ENCODE measurements around the gene CLN3. TPM values are rescaled to one million over a fixed set of nuclear protein-coding genes. Genes with fewer than 3 reads are reported as not detected.
"Not testable (repeated sequence)": the region's sequence is repeated elsewhere in the genome, so short reads cannot be mapped to it uniquely, and the experiment has no call there.

CLN3 gene
- total and polyA plus RNA-seq, 10 donors, result 21.1 to 44.1 (median 36.3) TPM

GRCh38 chr16:28473714-28474265, 18.1 kb downstream of the CLN3 start:
- Histone ChIP-seq H3K36me3 (peaks cover 0 to 67% (median 46%) of the 10 kb centered on the region in 6 donors), H3K4me3 (no peak overlapping the region), H3K27ac (no peak overlapping the region), H3K27me3 (replicated peaks in 1 of 7) (no peaks in the 10 kb centered on the region), H3K4me1 (no peaks in the 10 kb centered on the region), H3K9me3 (no peaks in the 10 kb centered on the region)
- intact Hi-C loops (cut with DNase I; ENCODE audit: low total_unique reads), result no loop called here
- DNase-seq, result no peak
- TF ChIP-seq POLR2AphosphoS5 (IDR thresholded peaks at IDR 0.05) (no peak), CTCF (IDR thresholded peaks at IDR 0.05 in 8 of 11, conservative IDR thresholded peaks at IDR 0.05 in 3 of 11) (no peak)
- 73 to 84% (median 75%) methylated on average over 8 of the region's 8 CpGs for WGBS, 5 donors

- H3K4me1 ChIP-seq; H3K27ac ChIP-seq; DNase-seq; H3K9me3 ChIP-seq; intact Hi-C loops (cut with DNase I; ENCODE audit: low total_unique reads); H3K4me3 ChIP-seq; H3K36me3 ChIP-seq; H3K27me3 ChIP-seq (replicated peaks in 1 of 7): not testable (repeated sequence)
- WGBS, 5 donors, result no CpG with 5 or more reads among the region's 6 CpGs
These were observed 44.8 kb downstream of the CLN3 start for GRCh38 chr16:28447081-28447480.

- DNase-seq; H3K4me3 ChIP-seq; H3K27me3 ChIP-seq (replicated peaks in 1 of 7); H3K36me3 ChIP-seq; H3K9me3 ChIP-seq; intact Hi-C loops (cut with DNase I; ENCODE audit: low total_unique reads); H3K4me1 ChIP-seq; H3K27ac ChIP-seq: not testable (repeated sequence)
- WGBS, 5 donors, result no CpG with 5 or more reads among the region's 4 CpGs
These were observed 45.5 kb downstream of the CLN3 start for GRCh38 chr16:28446388-28446787.

- H3K27ac ChIP-seq; H3K4me1 ChIP-seq; H3K36me3 ChIP-seq; H3K9me3 ChIP-seq; H3K4me3 ChIP-seq; intact Hi-C loops (cut with DNase I; ENCODE audit: low total_unique reads); DNase-seq; H3K27me3 ChIP-seq (replicated peaks in 1 of 7): not testable (repeated sequence)
- 71 to 95% (median 84%) methylated on average over 2 to 3 of the region's 6 CpGs for WGBS, 5 donors
These were observed 47.9 kb downstream of the CLN3 start for GRCh38 chr16:28443943-28444342.

GRCh38 chr16:28438899-28439298, 53.0 kb downstream of the CLN3 start:
- H3K4me3 ChIP-seq; DNase-seq; H3K4me1 ChIP-seq; H3K27ac ChIP-seq; H3K9me3 ChIP-seq; H3K36me3 ChIP-seq; H3K27me3 ChIP-seq (replicated peaks in 1 of 7); intact Hi-C loops (cut with DNase I; ENCODE audit: low total_unique reads): not testable (repeated sequence)
- 49 to 100% (median 93%) methylated on average over 2 to 5 of the region's 6 CpGs for WGBS, 5 donors

- H3K9me3 ChIP-seq; H3K27me3 ChIP-seq (replicated peaks in 1 of 7); H3K4me3 ChIP-seq; intact Hi-C loops (cut with DNase I; ENCODE audit: low total_unique reads); H3K36me3 ChIP-seq; H3K27ac ChIP-seq; DNase-seq; H3K4me1 ChIP-seq: not testable (repeated sequence)
- 93 to 100% (median 98%) methylated on average over 1 to 21 of the region's 29 CpGs; no CpG with 5 or more reads in 1 of the 5 donors for WGBS, 5 donors
These were observed 56.5 kb downstream of the CLN3 start for GRCh38 chr16:28435340-28435739.

Other genes starting within 250 kb of the CLN3 start
- 1 to 10 TPM; 1.0 to 2.8 (median 2.1) TPM for gene SBK1, start 199.5 kb downstream of the CLN3 start, total RNA-seq
- under 1 TPM; 0.30 to 0.70 (median 0.46) TPM for gene SBK1, start 199.5 kb downstream of the CLN3 start, polyA plus RNA-seq
- gene NPIPB6, start 128.6 kb downstream of the CLN3 start, total RNA-seq, result 10 to 100 TPM in 2 of 7 donors, 1 to 10 TPM in 3, under 1 TPM in 1, not detected in 1; 0.36 to 12.5 (median 6.0) TPM
- gene NPIPB6, start 128.6 kb downstream of the CLN3 start, polyA plus RNA-seq, result 1 to 10 TPM in 1 of 3 donors, under 1 TPM in 2; 0.58 to 1.0 (median 0.59) TPM
- 100 to 1,000 TPM in 3 of 7 donors, 10 to 100 TPM in 4; 36.2 to 189 (median 63.3) TPM for gene EIF3CL, start 88.2 kb downstream of the CLN3 start, total RNA-seq
- 10 to 100 TPM; 26.9 to 43.5 (median 37.5) TPM for gene EIF3CL, start 88.2 kb downstream of the CLN3 start, polyA plus RNA-seq
- under 1 TPM in 2 of 7 donors, not detected in 5; 0.36 to 0.73 TPM for gene NPIPB7, start 19.7 kb downstream of the CLN3 start, total RNA-seq
- under 1 TPM; 0.13 to 0.20 (median 0.18) TPM for gene NPIPB7, start 19.7 kb downstream of the CLN3 start, polyA plus RNA-seq
- 10 to 100 TPM; 21.4 to 58.4 (median 25.7) TPM for gene APOBR, start 2.6 kb upstream of the CLN3 start, total RNA-seq
- gene APOBR, start 2.6 kb upstream of the CLN3 start, polyA plus RNA-seq, result 10 to 100 TPM in 2 of 3 donors, 1 to 10 TPM in 1; 3.3 to 15.7 (median 12.7) TPM
- gene IL27, start 14.8 kb upstream of the CLN3 start, total RNA-seq, result 1 to 10 TPM in 5 of 7 donors, under 1 TPM in 1, not detected in 1; 0.79 to 3.9 (median 1.7) TPM
- gene IL27, start 14.8 kb upstream of the CLN3 start, polyA plus RNA-seq, result 1 to 10 TPM in 1 of 3 donors, under 1 TPM in 2; 0.15 to 1.6 (median 0.61) TPM
- 10 to 100 TPM in 5 of 7 donors, 1 to 10 TPM in 2; 2.7 to 29.8 (median 16.1) TPM for gene NUPR1, start 46.9 kb upstream of the CLN3 start, total RNA-seq
- 10 to 100 TPM; 16.4 to 53.7 (median 28.4) TPM for gene NUPR1, start 46.9 kb upstream of the CLN3 start, polyA plus RNA-seq
- 10 to 100 TPM; 22.9 to 35.1 (median 26.7) TPM for gene SGF29, start 61.8 kb upstream of the CLN3 start, total RNA-seq
- 10 to 100 TPM; 27.2 to 31.7 (median 27.8) TPM for gene SGF29, start 61.8 kb upstream of the CLN3 start, polyA plus RNA-seq
- 1 to 10 TPM; 2.0 to 9.4 (median 5.5) TPM for gene SULT1A2, start 105.0 kb upstream of the CLN3 start, total RNA-seq
- 1 to 10 TPM; 1.3 to 3.9 (median 1.7) TPM for gene SULT1A2, start 105.0 kb upstream of the CLN3 start, polyA plus RNA-seq
- 100 to 1,000 TPM in 4 of 7 donors, 10 to 100 TPM in 3; 35.2 to 184 (median 124) TPM for gene SULT1A1, start 118.0 kb upstream of the CLN3 start, total RNA-seq
- 10 to 100 TPM; 42.5 to 56.6 (median 49.0) TPM for gene SULT1A1, start 118.0 kb upstream of the CLN3 start, polyA plus RNA-seq
- 1 to 10 TPM in 3 of 7 donors, under 1 TPM in 3, not detected in 1; 0.32 to 2.4 (median 0.82) TPM for gene NPIPB8, start 146.0 kb upstream of the CLN3 start, total RNA-seq
- gene NPIPB8, start 146.0 kb upstream of the CLN3 start, polyA plus RNA-seq, result not detected
- 100 to 1,000 TPM in 6 of 7 donors, 10 to 100 TPM in 1; 92.2 to 413 (median 326) TPM for gene EIF3C, start 219.4 kb upstream of the CLN3 start, total RNA-seq
- gene EIF3C, start 219.4 kb upstream of the CLN3 start, polyA plus RNA-seq, result 100 to 1,000 TPM; 436 to 494 (median 480) TPM